T-helper 2 cell treated with Interferon-gamma antibody and Interleukin-4, amounts not matched to agents 100 ng/mL and 5 ng/mL, for 36 hours (primary cell): ENCODE results near the gene ZNF628. TPM values are rescaled to one million over a fixed set of nuclear protein-coding genes. Genes with fewer than 3 reads are reported as not detected.
"Not testable (repeated sequence)": the region's sequence is repeated elsewhere in the genome, so short reads cannot be mapped to it uniquely, and the experiment has no call there.

Experiments used
- intact Hi-C: fragments of 100-400 bp; cut with micrococcal nuclease; formaldehyde crosslinking; loops from one replicate; pipeline ENCODE4 v1.15.1; 2023
- total RNA-seq: library from RNA; stranded (reverse); gene quantifications from 2 replicates; pipeline ENCODE4 v1.2.3, GENCODE V29; 2022

ZNF628 gene
- total RNA-seq, 1 donor from 2014 or later = 6.6 TPM

- intact Hi-C loops = no loop called here
These were observed 17.9 kb downstream of the ZNF628 start for GRCh38 chr19:55494172-55494761.

GRCh38 chr19:55495646-55496349 is 19.4 kb downstream of the ZNF628 start:
- intact Hi-C loops = no loop called here

DNA sequence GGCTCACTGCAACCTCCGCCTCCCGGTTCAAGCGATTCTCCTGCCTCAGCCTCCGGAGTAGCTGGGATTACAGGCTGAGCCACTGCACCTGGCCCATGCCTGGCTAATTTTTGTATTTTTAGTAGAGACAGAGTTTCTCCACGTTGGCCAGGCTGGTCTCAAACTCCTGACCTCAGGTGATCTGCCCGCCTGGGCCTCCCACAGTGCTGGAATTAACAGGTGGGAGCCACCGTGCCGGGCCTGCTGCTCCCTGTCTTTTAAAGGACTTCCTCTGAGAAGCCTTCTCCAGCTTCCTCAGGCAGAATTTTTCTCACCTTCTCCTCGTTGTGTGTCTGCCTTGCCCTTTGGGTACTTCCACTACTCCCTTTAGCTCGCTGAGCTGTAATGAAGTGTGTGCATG is 20.4 kb downstream of the ZNF628 start:
- intact Hi-C loops = not testable (repeated sequence)

DNA sequence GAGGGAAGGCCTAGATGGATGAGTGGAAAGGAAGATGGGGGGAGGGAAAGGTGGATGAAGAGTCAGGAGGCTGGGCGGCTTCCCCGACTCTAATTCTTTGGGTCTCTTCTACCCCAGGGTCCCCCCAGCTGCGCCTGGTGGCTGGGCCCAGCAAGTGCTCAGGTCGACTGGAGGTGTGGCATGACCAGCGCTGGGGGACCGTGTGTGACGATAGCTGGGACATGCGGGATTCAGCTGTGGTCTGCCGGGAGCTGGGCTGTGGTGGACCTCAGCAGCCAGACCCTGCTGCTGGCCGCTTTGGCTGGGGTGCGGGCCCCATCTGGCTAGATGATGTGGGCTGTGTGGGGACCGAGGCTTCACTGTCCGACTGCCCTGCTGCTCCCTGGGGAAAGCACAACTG is 21.3 kb downstream of the ZNF628 start:
- intact Hi-C loops = no loop called here

GRCh38 chr19:55498246-55498840 is 21.9 kb downstream of the ZNF628 start:
- intact Hi-C loops = no loop called here

DNA sequence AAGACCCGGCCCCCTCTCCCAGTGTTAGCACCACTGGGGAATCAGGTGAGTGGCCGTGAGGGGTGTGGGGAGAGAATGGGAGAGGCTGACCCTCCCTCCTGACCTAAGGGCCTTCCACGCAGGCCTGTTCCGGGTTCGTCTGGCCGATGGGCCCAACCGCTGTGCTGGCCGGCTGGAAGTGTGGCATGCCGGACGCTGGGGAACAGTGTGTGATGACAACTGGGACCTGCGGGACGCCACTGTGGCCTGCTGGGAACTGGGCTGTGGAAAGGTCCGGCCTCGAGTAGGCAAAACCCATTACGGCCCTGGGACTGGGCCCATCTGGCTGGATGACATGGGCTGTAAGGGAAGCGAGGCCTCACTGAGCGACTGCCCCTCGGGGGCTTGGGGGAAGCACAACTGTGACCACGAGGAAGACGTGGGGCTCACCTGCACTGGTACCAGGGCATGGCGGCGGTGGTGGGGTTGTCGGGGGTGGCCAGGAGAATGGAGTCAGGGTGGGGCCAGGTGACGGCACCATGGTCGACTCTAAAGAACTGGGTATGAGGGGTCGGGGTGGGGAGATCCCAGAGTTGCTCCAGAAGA is 24.0 kb downstream of the ZNF628 start:
- intact Hi-C loops = loop anchor here (5.0 kb wide), 1 partner anchor 208 kb away; no protein-coding TSS in a partner anchor

GRCh38 chr19:55502197-55502952 is 26.0 kb downstream of the ZNF628 start:
- intact Hi-C loops = loop anchor here (5.0 kb wide), 1 partner anchor 210 kb away; no protein-coding TSS in a partner anchor

DNA sequence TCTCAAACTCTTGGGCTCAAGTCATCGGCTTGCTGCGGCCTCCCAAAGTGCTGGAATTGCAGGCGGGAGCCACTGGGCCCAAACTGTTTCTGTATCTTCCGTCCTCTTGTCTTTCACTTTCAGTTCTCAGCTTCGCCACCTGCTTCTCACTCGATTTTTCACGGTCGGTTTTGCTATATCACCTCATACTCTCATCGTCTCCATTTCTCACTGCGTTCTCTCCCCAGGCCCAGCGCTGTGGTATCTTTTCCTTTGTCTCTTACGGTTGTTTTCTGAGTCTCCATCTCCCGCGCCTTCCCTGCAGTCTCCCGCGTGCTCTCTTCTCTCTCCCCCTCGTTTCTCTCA is 26.7 kb downstream of the ZNF628 start:
- intact Hi-C loops = loop anchor here (1.0 to 5.0 kb wide), 2 partner anchors 27 to 211 kb away; partner anchors contain the start of gene ZNF628

- intact Hi-C loops = loop anchor here (1.0 to 5.0 kb wide), 3 partner anchors 27 to 211 kb away; partner anchors contain the start of gene ZNF628
These were observed 27.3 kb downstream of the ZNF628 start for GRCh38 chr19:55503502-55504251.

DNA sequence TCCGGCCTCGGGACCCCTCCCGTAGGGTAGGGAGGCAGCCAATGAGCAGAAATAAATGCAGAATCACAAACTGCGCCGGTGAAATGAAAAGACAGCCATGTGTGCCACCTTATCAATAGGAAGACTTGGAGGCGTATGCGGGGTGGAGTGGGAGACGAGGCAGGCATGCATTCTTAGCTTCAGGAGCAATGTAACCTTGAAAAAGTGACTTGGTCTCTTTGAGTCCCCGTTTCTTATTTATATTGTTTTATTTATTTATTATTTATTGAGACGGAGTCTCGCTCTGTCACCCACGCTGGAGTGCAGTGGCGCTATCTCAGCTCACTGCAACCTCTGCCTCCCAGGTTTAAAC is 27.8 kb downstream of the ZNF628 start:
- intact Hi-C loops = loop anchor here (1.0 to 5.0 kb wide), 2 partner anchors 36 to 212 kb away; no protein-coding TSS in a partner anchor

GRCh38 chr19:55504981-55505380 is 28.6 kb downstream of the ZNF628 start:
- intact Hi-C loops = loop anchor here (1.0 to 5.0 kb wide), 2 partner anchors 37 to 213 kb away; no protein-coding TSS in a partner anchor

DNA sequence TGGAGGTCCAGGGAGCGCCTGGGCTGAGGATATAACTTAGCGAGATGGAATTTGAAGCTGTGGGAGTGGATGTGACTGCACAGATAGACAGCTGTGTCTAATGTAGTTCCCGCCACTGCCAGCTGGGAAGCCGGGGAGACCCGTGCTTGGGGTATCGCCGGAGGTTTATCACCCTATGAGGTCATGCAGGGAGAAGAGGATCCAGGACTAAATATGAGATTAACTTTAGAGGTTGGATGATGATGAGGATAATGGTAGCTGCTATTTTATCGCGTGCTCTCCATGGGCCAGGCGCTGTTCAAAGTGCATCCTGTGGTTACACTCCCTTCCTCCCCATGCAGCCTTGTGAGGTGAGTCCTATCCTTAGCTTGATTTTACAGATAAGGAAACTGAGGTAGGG is 31.7 kb downstream of the ZNF628 start:
- intact Hi-C loops = no loop called here

- intact Hi-C loops = loop anchor here (1.0 kb wide), 2 partner anchors 89 to 114 kb away; no protein-coding TSS in a partner anchor
These were observed 40.6 kb downstream of the ZNF628 start for GRCh38 chr19:55516878-55517620.

DNA sequence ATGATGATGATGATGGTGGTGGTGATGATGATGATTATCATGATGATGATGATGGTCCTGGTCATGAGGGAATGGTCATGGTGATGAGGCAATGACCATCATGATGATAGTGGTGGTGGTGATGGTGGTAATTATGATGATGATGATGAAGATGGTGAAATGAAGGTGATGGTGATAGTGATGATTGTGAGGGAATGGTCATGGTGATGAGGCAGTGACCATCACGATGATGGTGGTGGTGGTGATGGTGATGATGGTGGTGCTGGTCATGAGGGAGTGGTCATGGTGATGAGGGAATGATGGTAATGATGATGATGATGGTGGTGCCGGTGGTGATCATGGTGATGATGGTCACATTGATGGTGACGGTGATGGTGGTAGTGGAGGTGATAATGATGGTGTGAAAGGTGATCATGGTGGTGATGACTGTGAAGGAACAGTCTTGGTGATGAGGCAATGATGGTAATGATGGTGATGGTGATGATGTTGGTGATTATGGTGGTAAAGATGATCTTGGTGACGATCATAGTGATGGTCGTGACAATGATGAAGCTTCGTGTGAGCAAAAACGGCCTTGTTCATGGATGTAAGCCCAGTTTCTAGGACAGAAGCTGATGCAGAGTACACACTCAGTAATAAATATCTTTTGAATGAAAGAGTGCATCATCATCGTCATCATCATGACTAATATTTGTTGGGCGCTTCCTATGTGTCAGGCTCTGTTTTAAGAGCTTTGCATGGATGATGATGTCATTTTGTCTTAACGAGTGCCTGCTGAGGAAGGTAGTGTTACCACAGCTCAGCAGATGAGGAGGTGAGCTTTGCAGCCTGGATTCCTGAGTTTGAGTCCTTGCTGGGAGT is 43.3 kb downstream of the ZNF628 start:
- intact Hi-C loops = no loop called here

- intact Hi-C loops = no loop called here
These were observed 44.4 kb downstream of the ZNF628 start for GRCh38 chr19:55520691-55521292.

DNA sequence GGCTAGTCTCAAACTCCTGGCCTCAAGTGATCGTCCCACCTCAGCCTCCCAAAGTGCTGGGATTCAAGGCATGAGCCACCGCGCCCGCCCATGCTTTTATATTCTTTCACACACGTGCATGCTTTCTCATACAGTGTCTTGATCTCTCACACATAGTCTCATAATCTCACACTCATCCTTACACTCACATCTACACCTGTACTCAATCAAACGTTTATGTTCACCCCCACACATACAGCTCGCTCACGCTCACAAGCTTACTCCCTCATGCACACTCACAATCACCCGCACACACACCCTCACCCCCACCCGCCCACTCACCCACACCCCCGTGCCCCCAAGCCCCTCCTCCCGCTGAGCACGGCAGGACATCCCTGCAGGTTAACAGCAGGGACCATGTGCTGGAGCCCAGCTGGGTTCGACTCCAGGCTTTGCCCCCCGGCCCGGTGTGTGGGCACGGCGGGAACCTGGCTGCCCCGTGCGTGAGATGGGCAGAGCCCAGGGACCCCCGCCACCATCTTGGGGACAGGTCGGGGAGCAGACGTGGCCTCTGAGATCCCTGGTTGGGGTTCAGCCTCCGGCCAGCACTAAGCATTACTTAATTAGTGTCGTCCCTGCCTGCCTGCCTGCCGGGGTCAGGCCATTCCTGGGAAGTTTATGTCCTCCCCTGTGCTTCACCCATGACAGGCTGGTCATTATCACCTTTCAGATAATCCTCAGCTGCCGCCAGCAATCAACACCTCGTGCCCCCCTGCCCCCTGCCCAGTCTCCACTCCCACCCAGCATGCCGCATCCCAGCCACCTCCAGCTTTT is 49.1 kb downstream of the ZNF628 start:
- intact Hi-C loops = no loop called here
